ENCODE measurements around the gene NCL. TPM values are rescaled to one million over a fixed set of nuclear protein-coding genes. Genes with fewer than 3 reads are reported as not detected.

The NCL gene
- total RNA-seq, 4 donors from 2014 or later, result 83.8 to 227 (median 133) TPM

DNA sequence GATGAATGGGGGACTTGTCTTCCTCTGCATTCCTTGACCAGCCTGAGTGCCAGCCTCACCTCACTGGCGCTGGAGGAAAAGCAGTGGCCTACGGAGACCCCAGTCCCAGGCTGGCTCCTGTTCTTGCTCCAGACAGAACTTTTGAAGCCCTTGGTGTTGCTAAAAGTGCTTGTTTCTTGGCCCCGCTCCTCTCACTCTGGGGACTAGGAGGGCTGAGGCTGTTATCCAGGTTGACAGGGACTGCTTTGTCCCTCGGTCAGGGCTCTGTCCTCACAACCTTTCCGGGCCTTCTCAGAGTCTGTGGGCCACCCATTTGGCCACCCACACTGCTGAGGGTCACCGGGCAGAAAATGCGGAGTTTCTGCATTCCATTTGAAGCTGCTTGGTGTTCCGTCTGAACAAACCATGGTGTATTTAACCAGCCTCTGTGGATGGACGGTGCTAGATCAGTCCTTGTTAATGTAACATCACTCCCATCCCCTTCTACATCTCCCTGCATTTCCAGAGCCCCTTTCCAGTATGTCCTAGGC, 43.2 kb downstream of the NCL start:
- intact Hi-C loops (cut with DNase I; ENCODE audit: low total_unique reads) (no loop called here), in situ Hi-C loops (cut with MboI; ENCODE audit: low pct_ligation_motif_present in 1 of 4, low pct_unique_long_range_greater_than_20kb in 1 of 4, low sequenced_read_pairs in 3 of 4) (loop anchor here in 2 of 4 donors (25.0 kb wide), 2 partner anchors 184 to 309 kb away; no protein-coding TSS in a partner anchor)
- WGBS, 2 donors (ENCODE audit: low coverage in 1 of 2), result 87% methylated on average over 9 of the region's 9 CpGs; no CpG with 5 or more reads in 1 of the 2 donors
- no peak for TF ChIP-seq EP300 (IDR thresholded peaks at IDR 0.05; ENCODE audit: low read depth)
- no peak for TF ChIP-seq POLR2A (IDR thresholded peaks at IDR 0.05)
- TF ChIP-seq POLR2AphosphoS5 (IDR thresholded peaks at IDR 0.05), result no peak
- no peak for TF ChIP-seq CTCF (IDR thresholded peaks at IDR 0.05)
- H3K27ac ChIP-seq, result no peak overlapping the region
- no peaks in the 10 kb centered on the region for H3K4me1 ChIP-seq
- no peaks in the 10 kb centered on the region for H3K9me3 ChIP-seq
- no peaks in the 10 kb centered on the region for H3K27me3 ChIP-seq
- no peaks in the 10 kb centered on the region for H3K36me3 ChIP-seq
- H3K4me3 ChIP-seq, result no peak overlapping the region
- no peak for DNase-seq

GRCh38 chr2:231418820-231419640, 45.3 kb downstream of the NCL start:
- no peak overlapping the region for H3K4me3 ChIP-seq
- intact Hi-C loops (cut with DNase I; ENCODE audit: low total_unique reads) (no loop called here), in situ Hi-C loops (cut with MboI; ENCODE audit: low pct_ligation_motif_present in 1 of 4, low pct_unique_long_range_greater_than_20kb in 1 of 4, low sequenced_read_pairs in 3 of 4) (loop anchor here in 3 of 4 donors (10.0 to 25.0 kb wide), 4 partner anchors 182 to 314 kb away; no protein-coding TSS in a partner anchor)
- 86 to 88% methylated on average over 11 to 26 of the region's 26 CpGs for WGBS, 2 donors (ENCODE audit: low coverage in 1 of 2)
- no peaks in the 10 kb centered on the region for H3K36me3 ChIP-seq
- no peaks in the 10 kb centered on the region for H3K27me3 ChIP-seq
- H3K4me1 ChIP-seq, result peaks cover 0 to 9% (median 3%) of the 10 kb centered on the region in 4 donors
- H3K27ac ChIP-seq, result no peak overlapping the region
- TF ChIP-seq EP300 (IDR thresholded peaks at IDR 0.05; ENCODE audit: low read depth) (no peak), POLR2A (IDR thresholded peaks at IDR 0.05) (no peak), POLR2AphosphoS5 (IDR thresholded peaks at IDR 0.05) (no peak), CTCF (IDR thresholded peaks at IDR 0.05) (no peak)
- no peaks in the 10 kb centered on the region for H3K9me3 ChIP-seq
- no peak for DNase-seq

DNA sequence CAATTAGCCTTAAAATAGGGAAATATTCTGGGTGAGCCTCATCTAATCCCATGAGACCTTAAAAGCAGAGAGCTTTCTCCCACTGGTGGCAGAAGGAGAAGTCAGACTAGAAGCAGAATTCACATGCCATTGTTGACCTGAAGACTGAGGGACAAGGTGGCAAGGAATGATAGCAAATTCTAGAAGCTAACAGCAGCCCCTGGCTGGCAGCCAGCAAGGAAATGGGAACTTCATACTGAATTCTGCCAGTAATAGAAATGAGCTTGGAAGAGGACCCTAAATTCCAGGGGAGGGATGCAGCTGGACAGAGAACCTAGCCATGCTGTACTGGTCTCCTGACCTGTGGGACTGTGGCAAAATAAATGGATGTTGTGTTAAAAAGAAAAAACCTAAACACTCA, 49.3 kb downstream of the NCL start:
- no peaks in the 10 kb centered on the region for H3K36me3 ChIP-seq
- DNase-seq, result peak; percentile 36
- intact Hi-C loops (cut with DNase I; ENCODE audit: low total_unique reads) (no loop called here), in situ Hi-C loops (cut with MboI; ENCODE audit: low pct_ligation_motif_present in 1 of 4, low pct_unique_long_range_greater_than_20kb in 1 of 4, low sequenced_read_pairs in 3 of 4) (loop anchor here in 3 of 4 donors (10.0 to 25.0 kb wide), 4 partner anchors 178 to 310 kb away; no protein-coding TSS in a partner anchor)
- TF ChIP-seq CTCF (IDR thresholded peaks at IDR 0.05), result no peak
- TF ChIP-seq POLR2AphosphoS5 (IDR thresholded peaks at IDR 0.05), result no peak
- TF ChIP-seq POLR2A (IDR thresholded peaks at IDR 0.05), result no peak
- TF ChIP-seq EP300 (IDR thresholded peaks at IDR 0.05; ENCODE audit: low read depth), result no peak
- H3K4me3 ChIP-seq, result no peak overlapping the region
- peaks cover 0 to 3% of the 10 kb centered on the region in 2 donors for H3K9me3 ChIP-seq
- H3K4me1 ChIP-seq, result peaks cover 6 to 41% (median 20%) of the 10 kb centered on the region in 4 donors
- no peaks in the 10 kb centered on the region for H3K27me3 ChIP-seq
- peak overlapping the region in 3 of 4 donors; percentile 81 to 84 (median 83) for H3K27ac ChIP-seq

GRCh38 chr2:231413921-231414476, 50.3 kb downstream of the NCL start:
- H3K27ac ChIP-seq, result peak overlapping the region; percentile 80 to 84 (median 82)
- no peak for TF ChIP-seq EP300 (IDR thresholded peaks at IDR 0.05; ENCODE audit: low read depth)
- peak in 1 of 3 donors; percentile 25 for TF ChIP-seq POLR2AphosphoS5 (IDR thresholded peaks at IDR 0.05)
- intact Hi-C loops (cut with DNase I; ENCODE audit: low total_unique reads) (loop anchor here (5.0 kb wide), 1 partner anchor 312 kb away; no protein-coding TSS in a partner anchor), in situ Hi-C loops (cut with MboI; ENCODE audit: low pct_ligation_motif_present in 1 of 4, low pct_unique_long_range_greater_than_20kb in 1 of 4, low sequenced_read_pairs in 3 of 4) (loop anchor here in 3 of 4 donors (5.0 to 25.0 kb wide), 5 partner anchors 177 to 309 kb away; no protein-coding TSS in a partner anchor)
- H3K9me3 ChIP-seq, result peaks cover 0 to 3% of the 10 kb centered on the region in 2 donors
- peak; percentile 57 for DNase-seq
- H3K4me3 ChIP-seq, result peak overlapping the region in 1 of 4 donors; percentile 18
- H3K4me1 ChIP-seq, result peaks cover 6 to 46% (median 25%) of the 10 kb centered on the region in 4 donors
- H3K36me3 ChIP-seq, result no peaks in the 10 kb centered on the region
- no peaks in the 10 kb centered on the region for H3K27me3 ChIP-seq
- 53 to 70% methylated on average over 5 to 15 of the region's 15 CpGs for WGBS, 2 donors (ENCODE audit: low coverage in 1 of 2)
